Mammary epithelial cell (primary cell): Measurements from ENCODE around the gene KCNQ5.

ENCODE experiments used
- EZH2 ChIP-seq: IDR thresholded peaks from 2 replicates; pipeline ENCODE4 v1.6.1; 2012; ENCODE audit warnings: low read length, inconsistent platforms, borderline replicate concordance
- TF ChIP-seq, protein P1 (sequence below), 2 donors: IDR thresholded peaks in 1 of 2; conservative IDR thresholded peaks in 1 of 2; 2 replicates each; pipeline ENCODE4 v1.5.1; 2011 to 2012; ENCODE audit warnings: inconsistent platforms in 2 of 2, low read length in 2 of 2, mild to moderate bottlenecking in 2 of 2, control low read depth in 1 of 2, low read depth in 1 of 2; ENCODE audit not compliant: insufficient read depth in 1 of 2; ENCODE audit errors: extremely low read depth in 1 of 2

DNA sequence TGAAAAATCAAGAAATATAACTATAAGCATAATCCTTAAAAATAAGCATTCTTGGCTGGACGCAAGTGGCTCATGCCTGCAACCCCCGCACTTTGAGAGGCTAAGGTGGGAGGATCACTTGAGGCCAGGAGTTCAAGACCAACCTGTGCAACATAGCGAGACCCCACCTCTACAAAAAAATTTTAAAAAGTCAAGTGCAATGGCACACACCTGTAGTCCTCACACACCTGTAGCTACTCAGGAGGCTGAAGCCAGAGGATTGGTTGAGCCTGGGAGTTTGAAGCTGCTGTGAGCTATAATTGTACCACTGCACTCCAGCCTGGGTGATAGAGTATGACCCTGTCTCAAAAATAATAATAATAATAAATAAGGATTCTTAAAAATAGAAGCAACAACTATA, 494.5 kb downstream of the KCNQ5 start:
- TF ChIP-seq, protein P1, sequence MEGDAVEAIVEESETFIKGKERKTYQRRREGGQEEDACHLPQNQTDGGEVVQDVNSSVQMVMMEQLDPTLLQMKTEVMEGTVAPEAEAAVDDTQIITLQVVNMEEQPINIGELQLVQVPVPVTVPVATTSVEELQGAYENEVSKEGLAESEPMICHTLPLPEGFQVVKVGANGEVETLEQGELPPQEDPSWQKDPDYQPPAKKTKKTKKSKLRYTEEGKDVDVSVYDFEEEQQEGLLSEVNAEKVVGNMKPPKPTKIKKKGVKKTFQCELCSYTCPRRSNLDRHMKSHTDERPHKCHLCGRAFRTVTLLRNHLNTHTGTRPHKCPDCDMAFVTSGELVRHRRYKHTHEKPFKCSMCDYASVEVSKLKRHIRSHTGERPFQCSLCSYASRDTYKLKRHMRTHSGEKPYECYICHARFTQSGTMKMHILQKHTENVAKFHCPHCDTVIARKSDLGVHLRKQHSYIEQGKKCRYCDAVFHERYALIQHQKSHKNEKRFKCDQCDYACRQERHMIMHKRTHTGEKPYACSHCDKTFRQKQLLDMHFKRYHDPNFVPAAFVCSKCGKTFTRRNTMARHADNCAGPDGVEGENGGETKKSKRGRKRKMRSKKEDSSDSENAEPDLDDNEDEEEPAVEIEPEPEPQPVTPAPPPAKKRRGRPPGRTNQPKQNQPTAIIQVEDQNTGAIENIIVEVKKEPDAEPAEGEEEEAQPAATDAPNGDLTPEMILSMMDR (conservative IDR thresholded peaks at IDR 0.05 in 1 of 2, IDR thresholded peaks at IDR 0.05 in 1 of 2; ENCODE audit: extremely low read depth in 1 of 2, insufficient read depth in 1 of 2, low read depth in 1 of 2, low read length in 2 of 2), result no peak
- TF ChIP-seq EZH2, result no peak
